Measurements from ENCODE around the gene DAGLB. TPM values are rescaled to one million over a fixed set of nuclear protein-coding genes. Genes with fewer than 3 reads are reported as not detected.

DAGLB gene
- total RNA-seq, 4 donors from 2014 or later: 5.4 to 30.2 (median 19.3) TPM

GRCh38 chr7:6420680-6421079, 27.1 kb downstream of the DAGLB start:
- H3K27ac ChIP-seq: no peak overlapping the region
- no peaks in the 10 kb centered on the region for H3K9me3 ChIP-seq

GRCh38 chr7:6419310-6419773, 28.4 kb downstream of the DAGLB start:
- H3K9me3 ChIP-seq: no peaks in the 10 kb centered on the region
- no peak overlapping the region for H3K27ac ChIP-seq
- DNase-seq: no peak
- no peak for TF ChIP-seq CTCF (IDR thresholded peaks at IDR 0.05)
- no peak for TF ChIP-seq POLR2A (IDR thresholded peaks at IDR 0.05)
- intact Hi-C loops (cut with DNase I; ENCODE audit: low total_unique reads): no loop called here
- no peaks in the 10 kb centered on the region for H3K4me1 ChIP-seq
- H3K36me3 ChIP-seq: no peaks in the 10 kb centered on the region
- no peak overlapping the region for H3K4me3 ChIP-seq
- H3K27me3 ChIP-seq: no peaks in the 10 kb centered on the region

More at GRCh38 chr7:6420680-6421079, 27.1 kb downstream of the DAGLB start:
- no peak overlapping the region for H3K4me3 ChIP-seq
- intact Hi-C loops (cut with DNase I; ENCODE audit: low total_unique reads): no loop called here
- TF ChIP-seq CTCF (IDR thresholded peaks at IDR 0.05) (no peak), POLR2A (IDR thresholded peaks at IDR 0.05) (no peak)
- no peak for DNase-seq
- no peaks in the 10 kb centered on the region for H3K4me1 ChIP-seq
- no peaks in the 10 kb centered on the region for H3K36me3 ChIP-seq
- no peaks in the 10 kb centered on the region for H3K27me3 ChIP-seq

- no peak for DNase-seq
- Histone ChIP-seq H3K4me1 (no peaks in the 10 kb centered on the region), H3K36me3 (no peaks in the 10 kb centered on the region), H3K27me3 (no peaks in the 10 kb centered on the region), H3K27ac (no peak overlapping the region), H3K9me3 (no peaks in the 10 kb centered on the region), H3K4me3 (no peak overlapping the region)
- TF ChIP-seq CTCF (IDR thresholded peaks at IDR 0.05): no peak
- no peak for TF ChIP-seq POLR2A (IDR thresholded peaks at IDR 0.05)
- intact Hi-C loops (cut with DNase I; ENCODE audit: low total_unique reads): no loop called here
These were observed 30.3 kb downstream of the DAGLB start for GRCh38 chr7:6417408-6417807.

GRCh38 chr7:6416516-6417145, 31.1 kb downstream of the DAGLB start:
- DNase-seq: no peak
- Histone ChIP-seq H3K27ac (no peak overlapping the region), H3K9me3 (no peaks in the 10 kb centered on the region), H3K36me3 (no peaks in the 10 kb centered on the region), H3K4me3 (no peak overlapping the region), H3K4me1 (no peaks in the 10 kb centered on the region), H3K27me3 (no peaks in the 10 kb centered on the region)
- TF ChIP-seq POLR2A (IDR thresholded peaks at IDR 0.05) (no peak), CTCF (IDR thresholded peaks at IDR 0.05) (no peak)
- intact Hi-C loops (cut with DNase I; ENCODE audit: low total_unique reads): no loop called here

- no peak overlapping the region for H3K27ac ChIP-seq
- no peaks in the 10 kb centered on the region for H3K36me3 ChIP-seq
- DNase-seq: no peak
- intact Hi-C loops (cut with DNase I; ENCODE audit: low total_unique reads): no loop called here
- TF ChIP-seq CTCF (IDR thresholded peaks at IDR 0.05) (no peak), POLR2A (IDR thresholded peaks at IDR 0.05) (no peak)
- no peaks in the 10 kb centered on the region for H3K27me3 ChIP-seq
- no peaks in the 10 kb centered on the region for H3K9me3 ChIP-seq
- H3K4me1 ChIP-seq: no peaks in the 10 kb centered on the region
- H3K4me3 ChIP-seq: no peak overlapping the region
These were observed 34.1 kb downstream of the DAGLB start for GRCh38 chr7:6413637-6414036.
